Right atrium auricular region (tissue), 2 donors: ENCODE data around the gene NFE2L3. TPM values are rescaled to one million over a fixed set of nuclear protein-coding genes. Genes with fewer than 3 reads are reported as not detected.

Experiments
- DNase-seq: peaks from one replicate; pipeline ENCODE4 v3.0.0-alpha.2; 2019; ENCODE audit warnings: low spot score
- H3K27ac ChIP-seq, 2 donors: fragments of 200-600 bp; sonication (generic); 1 replicate in 1 of 2; 2 replicates in 1 of 2; pipeline ENCODE4 v1.5.1; 2016 to 2019
- H3K27me3 ChIP-seq, 2 donors: fragments of 200-600 bp; sonication (generic); one replicate each; pipeline versions ENCODE4 v1.5.1 to v1.6.0; 2017 to 2019
- H3K36me3 ChIP-seq: fragments of 200-600 bp; sonication (generic); one replicate; pipeline ENCODE4 v1.5.1; 2016
- H3K4me1 ChIP-seq, 2 donors: fragments of 200-600 bp; sonication (generic); one replicate each; pipeline versions ENCODE4 v1.5.1 to v1.6.0; 2017 to 2019
- H3K4me3 ChIP-seq, 2 donors: fragments of 200-600 bp; sonication (generic); 1 replicate in 1 of 2; 2 replicates in 1 of 2; pipeline ENCODE4 v1.5.1; 2017 to 2019; ENCODE audit warnings: mild to moderate bottlenecking in 1 of 2, moderate library complexity in 1 of 2
- H3K9me3 ChIP-seq, 2 donors: fragments of 200-600 bp; sonication (generic); one replicate each; pipeline ENCODE4 v1.5.1; 2019
- CTCF ChIP-seq, 2 donors: fragments of 200-600 bp; sonication (generic); IDR thresholded peaks; one replicate each; pipeline ENCODE4 v1.5.1; 2019; ENCODE audit warnings: antibody characterized with exemption in 2 of 2
- total RNA-seq, 2 donors: library from RNA; depleted of rRNA; stranded (reverse); fragments of >200 nt; gene quantifications; one replicate each; pipeline ENCODE4 v1.1.0, GENCODE V29; 2016

Gene NFE2L3
- total RNA-seq, 2 donors from 2014 or later = 0.63 to 1.8 TPM

- H3K36me3 ChIP-seq = no peaks in the 10 kb centered on the region
- no peaks in the 10 kb centered on the region for H3K4me1 ChIP-seq
- H3K4me3 ChIP-seq = no peak overlapping the region
- no peak overlapping the region for H3K27ac ChIP-seq
- H3K9me3 ChIP-seq = no peaks in the 10 kb centered on the region
- no peak for DNase-seq
- no peak for TF ChIP-seq CTCF (IDR thresholded peaks at IDR 0.05)
- H3K27me3 ChIP-seq = no peaks in the 10 kb centered on the region
These were observed 20.9 kb upstream of the NFE2L3 start for GRCh38 chr7:26131056-26131589.

- Histone ChIP-seq H3K27me3 (no peaks in the 10 kb centered on the region), H3K27ac (no peak overlapping the region), H3K4me3 (no peak overlapping the region), H3K9me3 (no peaks in the 10 kb centered on the region), H3K4me1 (no peaks in the 10 kb centered on the region), H3K36me3 (no peaks in the 10 kb centered on the region)
- no peak for DNase-seq
- no peak for TF ChIP-seq CTCF (IDR thresholded peaks at IDR 0.05)
These were observed 16.9 kb upstream of the NFE2L3 start for GRCh38 chr7:26135076-26135475.

GRCh38 chr7:26135551-26135950 is 16.4 kb upstream of the NFE2L3 start:
- Histone ChIP-seq H3K36me3 (no peaks in the 10 kb centered on the region), H3K4me3 (no peak overlapping the region), H3K27ac (no peak overlapping the region), H3K4me1 (no peaks in the 10 kb centered on the region), H3K9me3 (no peaks in the 10 kb centered on the region), H3K27me3 (no peaks in the 10 kb centered on the region)
- DNase-seq = no peak
- no peak for TF ChIP-seq CTCF (IDR thresholded peaks at IDR 0.05)

- DNase-seq = no peak
- Histone ChIP-seq H3K27ac (no peak overlapping the region), H3K4me1 (no peaks in the 10 kb centered on the region), H3K27me3 (no peaks in the 10 kb centered on the region), H3K36me3 (no peaks in the 10 kb centered on the region), H3K4me3 (no peak overlapping the region), H3K9me3 (no peaks in the 10 kb centered on the region)
- TF ChIP-seq CTCF (IDR thresholded peaks at IDR 0.05) = no peak
These were observed 15.2 kb upstream of the NFE2L3 start for GRCh38 chr7:26136831-26137230.

- no peaks in the 10 kb centered on the region for H3K4me1 ChIP-seq
- no peak overlapping the region for H3K4me3 ChIP-seq
- DNase-seq = no peak
- H3K27ac ChIP-seq = no peak overlapping the region
- TF ChIP-seq CTCF (IDR thresholded peaks at IDR 0.05) = no peak
- H3K27me3 ChIP-seq = no peaks in the 10 kb centered on the region
- H3K36me3 ChIP-seq = no peaks in the 10 kb centered on the region
- H3K9me3 ChIP-seq = no peaks in the 10 kb centered on the region
These were observed 11.6 kb upstream of the NFE2L3 start for GRCh38 chr7:26140380-26140779.

GRCh38 chr7:26141077-26141476 is 10.9 kb upstream of the NFE2L3 start:
- Histone ChIP-seq H3K9me3 (no peaks in the 10 kb centered on the region), H3K27me3 (no peaks in the 10 kb centered on the region), H3K27ac (no peak overlapping the region), H3K36me3 (no peaks in the 10 kb centered on the region), H3K4me3 (no peak overlapping the region), H3K4me1 (no peaks in the 10 kb centered on the region)
- no peak for DNase-seq
- no peak for TF ChIP-seq CTCF (IDR thresholded peaks at IDR 0.05)
